GM12878 (cell line): ENCODE results near the gene FRMD8. TPM values are rescaled to one million over a fixed set of nuclear protein-coding genes. Genes with fewer than 3 reads are reported as not detected.

Experiments used
- ATAC-seq: fragments of 200-7000 bp; cut with Tn5 transposase; 3 replicates; pipeline ENCODE4 v1.9.1; 2020; ENCODE audit warnings: mild to moderate bottlenecking, moderate library complexity
- BruUV-seq: library from RNA; stranded (reverse); fragments of 400-500 nt; replicated peaks from 2 replicates; lab custom pipeline; 2021; lab: Mats Ljungman, UMichigan
- CTCF ChIA-PET: fragments of 300-600 bp; sonication (Branson Sonifier 250); formaldehyde crosslinking; extraction: SDS; loops from one replicate; lab custom pipeline; 2021; ENCODE audit warnings: inconsistent platforms; lab: Yijun Ruan, JAX
- POLR2A ChIA-PET: fragments of 350-600 bp; formaldehyde crosslinking; extraction: SDS; loops from one replicate; lab custom pipeline; 2021; ENCODE audit warnings: inconsistent platforms; lab: Charles Lee
- RAD21 ChIA-PET: fragments of 300-600 bp; sonication (Branson Sonifier 250); formaldehyde crosslinking; loops from one replicate; lab custom pipeline; 2023; ENCODE audit warnings: antibody characterized with exemption; ENCODE audit not compliant: unreplicated experiment; lab: Charles Lee
- SMC1A ChIA-PET: fragments of 300-600 bp; sonication (Branson Sonifier 250); formaldehyde crosslinking; loops from one replicate; lab custom pipeline; 2023; ENCODE audit not compliant: unreplicated experiment, uncharacterized antibody; lab: Charles Lee
- DNase-seq: peaks from one replicate; pipeline ENCODE4 v3.0.0-alpha.2; 2011; ENCODE audit warnings: low read depth, low spot score
- FAIRE-seq: peaks from 3 replicates; lab custom pipeline; 2011; peaks lifted over from hg19 to GRCh38; lab: Jason Lieb, UNC
- H2AFZ ChIP-seq: 2 replicates; pipeline ENCODE4 v1.6.0; 2011; ENCODE audit warnings: low read depth, low read length, control low read depth; ENCODE audit not compliant: control insufficient read depth
- H3K27ac ChIP-seq: 2 replicates; pipeline ENCODE4 v1.5.1; 2011; ENCODE audit warnings: control low read depth; ENCODE audit not compliant: control insufficient read depth, insufficient read depth
- H3K27me3 ChIP-seq, 2 experiments: replicated peaks in 1 of 2; 2 replicates each; pipeline versions ENCODE4 v1.6.0 to v1.6.1; 2011; ENCODE audit warnings: low read length in 1 of 2; ENCODE audit not compliant: control insufficient read depth in 2 of 2, insufficient read depth in 2 of 2
- H3K36me3 ChIP-seq, 2 experiments: 2 replicates each; pipeline ENCODE4 v1.5.1; 2011; ENCODE audit warnings: low read length in 1 of 2; ENCODE audit not compliant: control insufficient read depth in 2 of 2, insufficient read depth in 2 of 2
- H3K4me1 ChIP-seq: 2 replicates; pipeline ENCODE4 v1.6.1; 2011; ENCODE audit warnings: mild to moderate bottlenecking, low read length, moderate library complexity, mixed read lengths; ENCODE audit not compliant: control insufficient read depth, insufficient read depth
- H3K4me2 ChIP-seq: 2 replicates; pipeline ENCODE4 v1.6.0; 2011; ENCODE audit warnings: control low read depth; ENCODE audit not compliant: control insufficient read depth, insufficient read depth
- H3K4me3 ChIP-seq: fragments of 200-600 bp; sonication (generic); 2 replicates; pipeline ENCODE4 v1.5.1; 2016
- H3K79me2 ChIP-seq: 2 replicates; pipeline ENCODE4 v1.6.0; 2011; ENCODE audit warnings: low read length; ENCODE audit not compliant: control insufficient read depth, insufficient read depth
- H3K9ac ChIP-seq: 2 replicates; pipeline ENCODE4 v1.8.0; 2011; ENCODE audit warnings: low read length, control low read depth, mixed read lengths; ENCODE audit not compliant: control insufficient read depth, insufficient read depth
- H3K9me3 ChIP-seq: replicated peaks from 3 replicates; pipeline ENCODE4 v1.5.1; 2011; ENCODE audit warnings: mild to moderate bottlenecking, low read length; ENCODE audit not compliant: control insufficient read depth, insufficient read depth
- H4K20me1 ChIP-seq: 2 replicates; pipeline ENCODE4 v1.6.0; 2011; ENCODE audit not compliant: control insufficient read depth, insufficient read depth
- BHLHE40 ChIP-seq, 2 experiments: fragments of 450-650 bp in 1 of 2; IDR thresholded peaks; 2 replicates each; pipeline ENCODE4 v1.6.1; 2011 to 2017; ENCODE audit warnings: low read depth in 2 of 2, borderline replicate concordance in 1 of 2, improper control_type of control experiment in 1 of 2, low read length in 1 of 2, mild to moderate bottlenecking in 1 of 2
- CBX5 ChIP-seq: sonication (generic); IDR thresholded peaks from 2 replicates; pipeline ENCODE4 v1.6.1; 2016; ENCODE audit warnings: low read depth, moderate library complexity, mild to moderate bottlenecking, inconsistent platforms
- CHD2 ChIP-seq: IDR thresholded peaks from 2 replicates; pipeline ENCODE4 v1.6.1; 2011; ENCODE audit warnings: low read depth, low read length, improper control_type of control experiment, borderline replicate concordance
- ESRRA ChIP-seq: IDR thresholded peaks from 2 replicates; pipeline ENCODE4 v1.6.1; 2012; ENCODE audit warnings: mild to moderate bottlenecking, low read length, improper control_type of control experiment
- MYB ChIP-seq: fragments of 150-350 bp; IDR thresholded peaks from 2 replicates; pipeline ENCODE4 v1.6.1; 2014; ENCODE audit warnings: mild to moderate bottlenecking, low read depth, low read length, borderline replicate concordance
- NBN ChIP-seq: fragments of 450-650 bp; IDR thresholded peaks from 2 replicates; pipeline ENCODE4 v1.6.1; 2016
- WGBS: methylation state at CpG from one replicate; pipeline ENCODE4 v1.1.6; 2016; ENCODE audit warnings: low lambda C conversion rate; ENCODE audit not compliant: insufficient replicate concordance, insufficient coverage; ENCODE audit errors: missing lambda C conversion rate; 5-methylcytosine and 5-hydroxymethylcytosine counted together
- in situ Hi-C: fragments of 300-500 bp; cut with MboI; formaldehyde crosslinking; loops from 9 replicates; pipeline ENCODE4 v1.14.3; 2018; ENCODE audit warnings: mixed read lengths
- intact Hi-C: fragments of 100-400 bp; cut with micrococcal nuclease; formaldehyde crosslinking; loops from one replicate; pipeline ENCODE4 v1.14.2; 2022; ENCODE audit not compliant: unreplicated experiment
- polyA plus RNA-seq, 11 experiments: library from polyadenylated mRNA; depleted of rRNA in 4 of 11; unstranded in 6 of 11; stranded (reverse) in 5 of 11; fragments of >200 nt; fragmentation: Nextera tagmentation in 4 of 11; fragmentation: Illumina TruSeq in 1 of 11; extraction: Ambion mirVana in 4 of 11; extraction: Trizol in 1 of 11; gene quantifications; 1 replicate in 1 of 11; 2 replicates in 10 of 11; pipeline versions ENCODE4 v1.2.1 to v1.2.3, GENCODE V29; 2011 to 2016; ENCODE audit warnings: inconsistent platforms in 2 of 11, missing spikeins in 2 of 11, low read depth in 1 of 11
- total RNA-seq, 4 experiments: library from RNA; depleted of rRNA in 3 of 4; stranded (reverse); fragments of >200 nt in 3 of 4; fragmentation: Illumina TruSeq in 1 of 4; extraction: Trizol in 1 of 4; gene quantifications; 2 replicates each; pipeline versions ENCODE4 v1.2.1 to v1.2.3, GENCODE V29; 2013 to 2021
- TF ChIP-seq, protein P1 (sequence below): IDR thresholded peaks from 2 replicates; pipeline ENCODE4 v1.6.1; 2012; ENCODE audit warnings: improper control_type of control experiment, low read depth, low read length; ENCODE audit not compliant: insufficient replicate concordance
- TF ChIP-seq, protein P2 (sequence below), 3 experiments: IDR thresholded peaks in 2 of 3; conservative IDR thresholded peaks in 1 of 3; 2 replicates each; pipeline ENCODE4 v1.5.1; 2011; ENCODE audit warnings: low read depth in 3 of 3, low read length in 3 of 3, mild to moderate bottlenecking in 3 of 3, control low read depth in 2 of 3, moderate library complexity in 2 of 3, inconsistent platforms in 1 of 3, mixed read lengths in 1 of 3; ENCODE audit not compliant: control insufficient read depth in 2 of 3, insufficient read depth in 1 of 3; ENCODE audit errors: extremely low read depth in 1 of 3

Gene FRMD8
- total and polyA plus RNA-seq, 10 of the 15 experiments (the other 5 are each of a cell fraction or from before 2014, with no cell fraction given): 8.3 to 69.4 (median 28.0) TPM

DNA sequence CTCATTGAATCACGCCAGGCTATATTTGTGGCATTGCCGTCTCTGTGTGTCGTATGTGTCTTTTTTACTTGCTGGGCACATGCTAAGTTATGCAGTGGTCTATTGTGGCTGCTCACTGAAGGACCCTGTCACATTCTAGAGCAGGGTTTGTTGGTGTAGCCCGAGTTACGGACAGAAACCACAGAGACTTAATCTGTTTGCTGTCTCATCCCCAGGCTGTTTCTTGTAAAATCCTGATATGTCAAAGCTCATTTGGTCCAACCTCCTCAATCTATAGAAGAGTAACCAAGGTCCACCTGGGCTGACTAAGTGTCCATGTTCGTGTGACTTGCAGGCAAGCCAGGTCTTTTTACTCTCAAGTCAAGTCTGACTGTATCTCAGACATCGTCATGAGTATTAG, 47.8 kb upstream of the FRMD8 start (continued):
- TF ChIP-seq MYB (no peak), BHLHE40 (IDR thresholded peaks at IDR 0.05; ENCODE audit: borderline replicate concordance in 1 of 2, low read depth in 2 of 2, low read length in 1 of 2) (no peak)

DNA sequence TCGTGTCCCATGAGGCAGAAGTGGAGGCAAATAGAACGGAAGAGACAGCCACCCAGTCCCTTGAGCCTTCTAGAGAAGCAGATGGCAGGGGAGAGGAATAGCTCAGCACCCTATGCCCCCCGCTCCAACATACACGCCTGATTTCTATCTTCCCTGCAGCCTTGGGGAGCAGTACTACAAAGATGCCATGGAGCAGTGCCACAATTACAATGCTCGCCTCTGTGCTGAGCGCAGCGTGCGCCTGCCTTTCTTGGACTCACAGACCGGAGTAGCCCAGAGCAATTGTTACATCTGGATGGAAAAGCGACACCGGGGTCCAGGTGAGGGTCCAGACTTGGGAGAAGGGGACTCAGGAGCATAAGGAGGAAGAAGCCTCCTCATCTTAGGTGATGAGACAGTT, 46.2 kb upstream of the FRMD8 start:
- 95% methylated on average over 11 of the region's 11 CpGs for WGBS
- H3K4me3 ChIP-seq: no peak overlapping the region
- no peaks in the 10 kb centered on the region for H3K9me3 ChIP-seq
- no peak for DNase-seq
- RAD21 ChIA-PET: no interaction called here
- H3K27ac ChIP-seq: no peak overlapping the region
- TF ChIP-seq, protein P1, sequence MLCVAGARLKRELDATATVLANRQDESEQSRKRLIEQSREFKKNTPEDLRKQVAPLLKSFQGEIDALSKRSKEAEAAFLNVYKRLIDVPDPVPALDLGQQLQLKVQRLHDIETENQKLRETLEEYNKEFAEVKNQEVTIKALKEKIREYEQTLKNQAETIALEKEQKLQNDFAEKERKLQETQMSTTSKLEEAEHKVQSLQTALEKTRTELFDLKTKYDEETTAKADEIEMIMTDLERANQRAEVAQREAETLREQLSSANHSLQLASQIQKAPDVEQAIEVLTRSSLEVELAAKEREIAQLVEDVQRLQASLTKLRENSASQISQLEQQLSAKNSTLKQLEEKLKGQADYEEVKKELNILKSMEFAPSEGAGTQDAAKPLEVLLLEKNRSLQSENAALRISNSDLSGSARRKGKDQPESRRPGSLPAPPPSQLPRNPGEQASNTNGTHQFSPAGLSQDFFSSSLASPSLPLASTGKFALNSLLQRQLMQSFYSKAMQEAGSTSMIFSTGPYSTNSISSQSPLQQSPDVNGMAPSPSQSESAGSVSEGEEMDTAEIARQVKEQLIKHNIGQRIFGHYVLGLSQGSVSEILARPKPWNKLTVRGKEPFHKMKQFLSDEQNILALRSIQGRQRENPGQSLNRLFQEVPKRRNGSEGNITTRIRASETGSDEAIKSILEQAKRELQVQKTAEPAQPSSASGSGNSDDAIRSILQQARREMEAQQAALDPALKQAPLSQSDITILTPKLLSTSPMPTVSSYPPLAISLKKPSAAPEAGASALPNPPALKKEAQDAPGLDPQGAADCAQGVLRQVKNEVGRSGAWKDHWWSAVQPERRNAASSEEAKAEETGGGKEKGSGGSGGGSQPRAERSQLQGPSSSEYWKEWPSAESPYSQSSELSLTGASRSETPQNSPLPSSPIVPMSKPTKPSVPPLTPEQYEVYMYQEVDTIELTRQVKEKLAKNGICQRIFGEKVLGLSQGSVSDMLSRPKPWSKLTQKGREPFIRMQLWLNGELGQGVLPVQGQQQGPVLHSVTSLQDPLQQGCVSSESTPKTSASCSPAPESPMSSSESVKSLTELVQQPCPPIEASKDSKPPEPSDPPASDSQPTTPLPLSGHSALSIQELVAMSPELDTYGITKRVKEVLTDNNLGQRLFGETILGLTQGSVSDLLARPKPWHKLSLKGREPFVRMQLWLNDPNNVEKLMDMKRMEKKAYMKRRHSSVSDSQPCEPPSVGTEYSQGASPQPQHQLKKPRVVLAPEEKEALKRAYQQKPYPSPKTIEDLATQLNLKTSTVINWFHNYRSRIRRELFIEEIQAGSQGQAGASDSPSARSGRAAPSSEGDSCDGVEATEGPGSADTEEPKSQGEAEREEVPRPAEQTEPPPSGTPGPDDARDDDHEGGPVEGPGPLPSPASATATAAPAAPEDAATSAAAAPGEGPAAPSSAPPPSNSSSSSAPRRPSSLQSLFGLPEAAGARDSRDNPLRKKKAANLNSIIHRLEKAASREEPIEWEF: no peak
- TF ChIP-seq, protein P2, sequence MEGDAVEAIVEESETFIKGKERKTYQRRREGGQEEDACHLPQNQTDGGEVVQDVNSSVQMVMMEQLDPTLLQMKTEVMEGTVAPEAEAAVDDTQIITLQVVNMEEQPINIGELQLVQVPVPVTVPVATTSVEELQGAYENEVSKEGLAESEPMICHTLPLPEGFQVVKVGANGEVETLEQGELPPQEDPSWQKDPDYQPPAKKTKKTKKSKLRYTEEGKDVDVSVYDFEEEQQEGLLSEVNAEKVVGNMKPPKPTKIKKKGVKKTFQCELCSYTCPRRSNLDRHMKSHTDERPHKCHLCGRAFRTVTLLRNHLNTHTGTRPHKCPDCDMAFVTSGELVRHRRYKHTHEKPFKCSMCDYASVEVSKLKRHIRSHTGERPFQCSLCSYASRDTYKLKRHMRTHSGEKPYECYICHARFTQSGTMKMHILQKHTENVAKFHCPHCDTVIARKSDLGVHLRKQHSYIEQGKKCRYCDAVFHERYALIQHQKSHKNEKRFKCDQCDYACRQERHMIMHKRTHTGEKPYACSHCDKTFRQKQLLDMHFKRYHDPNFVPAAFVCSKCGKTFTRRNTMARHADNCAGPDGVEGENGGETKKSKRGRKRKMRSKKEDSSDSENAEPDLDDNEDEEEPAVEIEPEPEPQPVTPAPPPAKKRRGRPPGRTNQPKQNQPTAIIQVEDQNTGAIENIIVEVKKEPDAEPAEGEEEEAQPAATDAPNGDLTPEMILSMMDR (IDR thresholded peaks at IDR 0.05 in 2 of 3, conservative IDR thresholded peaks at IDR 0.05 in 1 of 3; ENCODE audit: control insufficient read depth in 2 of 3, extremely low read depth in 1 of 3, insufficient read depth in 1 of 3, low read depth in 3 of 3, low read length in 3 of 3): no peak
- TF ChIP-seq NBN (no peak), CHD2 (no peak), ESRRA (no peak), CBX5 (no peak)
- TF ChIP-seq, all 136 proteins: peak for 0
- Histone ChIP-seq H3K4me1 (0 out of 2 replicates have a peak, but pooled peaks cover 2% of the 10 kb centered on the region), H3K4me2 (no peak overlapping the region), H2AFZ (no peak overlapping the region), H3K27me3 (no peaks in the 10 kb centered on the region), H3K79me2 (peaks cover 29% of the 10 kb centered on the region), H3K9ac (no peak overlapping the region), H4K20me1 (no peaks in the 10 kb centered on the region; the same call in 1 of the 2 replicates), H3K36me3 (peaks cover 24 to 29% of the 10 kb centered on the region in 2 experiments)
- no TSS peak for BruUV-seq
- intact Hi-C loops: no loop called here
- ChIA-PET SMC1A (no interaction called here), POLR2A (interaction anchor here (0.6 to 1.3 kb wide), 2 partner anchors 12 to 19 kb away, joined by 3 to 4 read pairs; no protein-coding TSS in a partner anchor), CTCF (interaction anchor here (1.3 kb wide), 1 partner anchor 24 kb away, joined by 5 read pairs; no protein-coding TSS in a partner anchor)
- ATAC-seq: no peak
- in situ Hi-C loops: no loop called here
- no peak for FAIRE-seq
